AG20443 (cell line): ENCODE data around the gene ASPG.

ENCODE experiments used
- DNase-seq: peaks from one replicate; pipeline ENCODE4 v3.0.0; 2012; ENCODE audit warnings: low spot score, mixed read lengths

Gene ASPG

GRCh38 chr14:104093366-104094055 lies 8.0 kb downstream of the ASPG start:
- no peak for DNase-seq

GRCh38 chr14:104094056-104094708 lies 8.7 kb downstream of the ASPG start:
- no peak for DNase-seq

GRCh38 chr14:104094709-104095425 lies 9.4 kb downstream of the ASPG start:
- DNase-seq: peak; percentile 87

GRCh38 chr14:104095426-104096310 lies 10.2 kb downstream of the ASPG start:
- no peak for DNase-seq

GRCh38 chr14:104096318-104096717 lies 10.8 kb downstream of the ASPG start:
- no peak for DNase-seq

GRCh38 chr14:104096751-104097700 lies 11.5 kb downstream of the ASPG start:
- DNase-seq: no peak

GRCh38 chr14:104098272-104099095 lies 13.0 kb downstream of the ASPG start:
- no peak for DNase-seq

- no peak for DNase-seq
Observed at GRCh38 chr14:104099096-104100041, 13.9 kb downstream of the ASPG start.

GRCh38 chr14:104100171-104101085 lies 14.9 kb downstream of the ASPG start:
- DNase-seq: no peak

- DNase-seq: no peak
Observed at GRCh38 chr14:104101086-104101621, 15.7 kb downstream of the ASPG start.

- DNase-seq: no peak
Observed at GRCh38 chr14:104101651-104102281, 16.3 kb downstream of the ASPG start.

- no peak for DNase-seq
Observed at GRCh38 chr14:104102282-104102914, 16.9 kb downstream of the ASPG start.

- no peak for DNase-seq
Observed at GRCh38 chr14:104103061-104103445, 17.6 kb downstream of the ASPG start.

- no peak for DNase-seq
Observed at GRCh38 chr14:104103446-104104075, 18.1 kb downstream of the ASPG start.

GRCh38 chr14:104104076-104104901 lies 18.8 kb downstream of the ASPG start:
- DNase-seq: no peak
